MCF 10A (cell line): Measurements from ENCODE around the gene GRM7. TPM values are rescaled to one million over a fixed set of nuclear protein-coding genes. Genes with fewer than 3 reads are reported as not detected.
A peak's percentile ranks its signal among the peaks of the same experiment; 100 is the strongest.

ENCODE experiments used
- Bru-seq: library from RNA; stranded (reverse); fragments of 400-500 nt; gene quantifications from one replicate; lab custom pipeline; 2021; lab: Mats Ljungman, UMichigan
- BruChase-seq, 2 experiments: library from RNA; stranded (reverse); fragments of 400-500 nt; gene quantifications; one replicate each; lab custom pipeline; 2021; lab: Mats Ljungman, UMichigan
- BruUV-seq: library from RNA; stranded (reverse); fragments of 400-500 nt; replicated peaks from 2 replicates; lab custom pipeline; 2021; lab: Mats Ljungman, UMichigan
- CTCF ChIA-PET: fragments of 300-600 bp; sonication (Branson Sonifier 250); formaldehyde crosslinking; extraction: SDS; loops from one replicate; lab custom pipeline; 2021; ENCODE audit warnings: antibody characterized with exemption, inconsistent platforms; lab: Yijun Ruan, JAX
- POLR2A ChIA-PET: fragments of 300-600, 350-650 bp; sonication (Branson Sonifier 250); formaldehyde crosslinking; extraction: SDS; loops from one replicate; lab custom pipeline; 2020; ENCODE audit warnings: antibody characterized with exemption, inconsistent platforms; lab: Yijun Ruan, JAX
- DNase-seq: peaks from one replicate; pipeline ENCODE4 v3.0.0-alpha.2; 2018; ENCODE audit not compliant: unreplicated experiment
- H3K27ac Mint-ChIP-seq: one replicate; pipeline ENCODE4 v1.8.0; 2022; ENCODE audit warnings: mild to moderate bottlenecking, low read depth, mixed read lengths; ENCODE audit not compliant: unreplicated experiment
- H3K27me3 Mint-ChIP-seq: one replicate; pipeline ENCODE4 v1.8.0; 2022; ENCODE audit warnings: mixed read lengths; ENCODE audit not compliant: insufficient read depth, unreplicated experiment
- H3K36me3 Mint-ChIP-seq: one replicate; pipeline ENCODE4 v1.8.0; 2022; ENCODE audit warnings: mild to moderate bottlenecking, moderate library complexity, mixed read lengths; ENCODE audit not compliant: insufficient read depth, unreplicated experiment
- H3K4me1 Mint-ChIP-seq: one replicate; pipeline ENCODE4 v1.8.0; 2022; ENCODE audit warnings: mixed read lengths; ENCODE audit not compliant: insufficient read depth, unreplicated experiment
- H3K4me3 Mint-ChIP-seq: one replicate; pipeline ENCODE4 v1.8.0; 2022; ENCODE audit warnings: mild to moderate bottlenecking, moderate library complexity, mixed read lengths; ENCODE audit not compliant: unreplicated experiment
- H3K9me3 Mint-ChIP-seq: one replicate; pipeline ENCODE4 v1.8.0; 2022; ENCODE audit warnings: mixed read lengths; ENCODE audit not compliant: unreplicated experiment
- intact Hi-C: fragments of 100-400 bp; cut with micrococcal nuclease; formaldehyde crosslinking; loops from 2 replicates; pipeline ENCODE4 v1.14.1; 2022
- long read RNA-seq: library from polyadenylated mRNA; stranded (forward); transcript quantifications from one replicate; pipeline ENCODE4 v2.0.0, GENCODE V29; 2022
- total RNA-seq: library from RNA; stranded (reverse); gene quantifications from 2 replicates; pipeline ENCODE4 v1.2.3, GENCODE V29; 2022
- TF ChIP-seq, protein P1 (sequence below): fragments of 200-600 bp; IDR thresholded peaks from one replicate; pipeline ENCODE4 v1.8.0; 2022; ENCODE audit warnings: antibody characterized with exemption, mild to moderate bottlenecking; ENCODE audit not compliant: unreplicated experiment

GRM7 gene
- not detected in 2 replicates for total RNA-seq
- Bru-seq, nascent RNA: percentile 0 among the genes with signal in this experiment
- BruChase-seq, experiment 1, labeled RNA remaining after a 6-hour chase: percentile 0 among the genes with signal in this experiment
- BruChase-seq, experiment 2, labeled RNA remaining after a 2-hour chase: percentile 0 among the genes with signal in this experiment
- long read RNA-seq: 0 reads

DNA sequence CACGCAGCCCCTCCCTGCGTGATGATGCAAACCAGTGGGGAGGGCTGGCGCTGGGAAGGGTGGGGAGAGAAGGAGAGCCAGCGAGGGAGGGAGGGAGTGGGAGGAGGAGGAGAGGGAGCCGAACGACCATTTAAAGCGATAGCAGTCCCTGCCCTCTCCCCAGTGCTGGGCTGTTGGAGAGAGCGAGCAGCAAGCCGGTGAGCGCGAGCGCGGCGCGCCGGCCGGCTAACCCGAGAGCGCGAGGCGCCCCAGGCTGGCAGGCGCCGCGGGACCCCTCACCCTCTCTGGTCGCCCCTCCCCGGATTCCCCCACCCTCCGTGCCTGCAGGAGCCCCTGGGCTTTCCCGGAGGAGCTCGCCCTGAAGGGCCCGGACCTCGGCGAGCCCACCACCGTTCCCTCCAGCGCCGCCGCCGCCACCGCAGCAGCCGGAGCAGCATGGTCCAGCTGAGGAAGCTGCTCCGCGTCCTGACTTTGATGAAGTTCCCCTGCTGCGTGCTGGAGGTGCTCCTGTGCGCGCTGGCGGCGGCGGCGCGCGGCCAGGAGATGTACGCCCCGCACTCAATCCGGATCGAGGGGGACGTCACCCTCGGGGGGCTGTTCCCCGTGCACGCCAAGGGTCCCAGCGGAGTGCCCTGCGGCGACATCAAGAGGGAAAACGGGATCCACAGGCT lies at the start of gene GRM7:
Gene GRM7, plus strand, starts transcription at position 162 of the 671 bp plus-strand sequence.
- H3K36me3 Mint-ChIP-seq: no peaks in the 10 kb centered on the region
- intact Hi-C loops: no loop called here
- H3K27me3 Mint-ChIP-seq: peaks cover 36% of the 10 kb centered on the region
- BruUV-seq: no TSS peak
- no peak within 1 kb of the TSS for H3K4me3 Mint-ChIP-seq
- H3K9me3 Mint-ChIP-seq: no peaks in the 10 kb centered on the region
- peaks cover 18% of the 10 kb centered on the region for H3K4me1 Mint-ChIP-seq
- ChIA-PET POLR2A (no interaction called here), CTCF (interaction anchor here (0.6 to 0.7 kb wide), 2 partner anchors 14 to 1435 kb away, joined by 3 to 4 read pairs; no protein-coding TSS in a partner anchor)
- TF ChIP-seq, protein P1, sequence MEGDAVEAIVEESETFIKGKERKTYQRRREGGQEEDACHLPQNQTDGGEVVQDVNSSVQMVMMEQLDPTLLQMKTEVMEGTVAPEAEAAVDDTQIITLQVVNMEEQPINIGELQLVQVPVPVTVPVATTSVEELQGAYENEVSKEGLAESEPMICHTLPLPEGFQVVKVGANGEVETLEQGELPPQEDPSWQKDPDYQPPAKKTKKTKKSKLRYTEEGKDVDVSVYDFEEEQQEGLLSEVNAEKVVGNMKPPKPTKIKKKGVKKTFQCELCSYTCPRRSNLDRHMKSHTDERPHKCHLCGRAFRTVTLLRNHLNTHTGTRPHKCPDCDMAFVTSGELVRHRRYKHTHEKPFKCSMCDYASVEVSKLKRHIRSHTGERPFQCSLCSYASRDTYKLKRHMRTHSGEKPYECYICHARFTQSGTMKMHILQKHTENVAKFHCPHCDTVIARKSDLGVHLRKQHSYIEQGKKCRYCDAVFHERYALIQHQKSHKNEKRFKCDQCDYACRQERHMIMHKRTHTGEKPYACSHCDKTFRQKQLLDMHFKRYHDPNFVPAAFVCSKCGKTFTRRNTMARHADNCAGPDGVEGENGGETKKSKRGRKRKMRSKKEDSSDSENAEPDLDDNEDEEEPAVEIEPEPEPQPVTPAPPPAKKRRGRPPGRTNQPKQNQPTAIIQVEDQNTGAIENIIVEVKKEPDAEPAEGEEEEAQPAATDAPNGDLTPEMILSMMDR: no peak
- DNase-seq: no peak
- no peak within 1 kb of the TSS for H3K27ac Mint-ChIP-seq

DNA sequence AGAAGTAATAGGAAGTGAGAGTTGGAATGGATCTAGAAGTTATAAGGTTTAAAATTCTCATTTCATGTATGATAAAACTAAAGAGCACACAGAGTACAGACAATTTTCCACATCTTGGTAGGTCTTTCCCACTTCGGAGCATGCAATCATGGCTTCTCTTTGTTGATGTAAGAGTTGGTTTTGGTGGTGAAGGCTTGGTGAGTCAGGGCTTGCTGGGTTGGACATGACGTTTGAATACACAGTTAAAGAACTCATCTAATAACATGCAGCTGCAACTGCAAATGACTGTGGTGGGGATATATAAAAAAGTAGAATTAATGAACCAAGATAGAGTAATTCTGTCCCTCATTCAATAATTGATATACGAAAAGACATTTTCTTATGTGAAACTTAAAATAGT lies 39.5 kb upstream of the GRM7 start:
- no peaks in the 10 kb centered on the region for H3K27me3 Mint-ChIP-seq
- POLR2A ChIA-PET: no interaction called here
- H3K27ac Mint-ChIP-seq: no peak overlapping the region
- no peak for DNase-seq
- H3K36me3 Mint-ChIP-seq: no peaks in the 10 kb centered on the region
- no peaks in the 10 kb centered on the region for H3K4me1 Mint-ChIP-seq
- CTCF ChIA-PET: no interaction called here
- TF ChIP-seq, protein P1: no peak
- H3K9me3 Mint-ChIP-seq: no peaks in the 10 kb centered on the region
- H3K4me3 Mint-ChIP-seq: no peak overlapping the region
- intact Hi-C loops: no loop called here
- BruUV-seq: no TSS peak

DNA sequence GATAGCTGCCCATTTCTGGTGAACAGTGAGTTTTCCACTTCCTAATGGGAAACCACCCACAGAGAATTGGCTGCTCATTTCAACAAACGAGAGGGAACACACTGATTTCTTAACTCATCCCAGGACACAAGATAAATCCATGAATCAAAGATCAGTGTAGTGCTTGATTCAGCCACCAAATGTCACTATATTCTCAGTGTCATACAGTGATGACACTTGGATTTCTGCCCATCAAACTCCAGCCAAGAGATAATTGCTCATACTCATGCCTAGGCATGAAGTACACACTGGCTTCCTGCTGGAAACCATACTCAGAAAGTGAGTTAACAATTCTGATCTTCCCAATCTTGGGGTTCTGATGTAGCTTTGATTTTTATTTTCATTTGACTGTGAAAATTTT lies 35.4 kb upstream of the GRM7 start:
- DNase-seq: peak; percentile 5
- H3K4me1 Mint-ChIP-seq: no peaks in the 10 kb centered on the region

DNA sequence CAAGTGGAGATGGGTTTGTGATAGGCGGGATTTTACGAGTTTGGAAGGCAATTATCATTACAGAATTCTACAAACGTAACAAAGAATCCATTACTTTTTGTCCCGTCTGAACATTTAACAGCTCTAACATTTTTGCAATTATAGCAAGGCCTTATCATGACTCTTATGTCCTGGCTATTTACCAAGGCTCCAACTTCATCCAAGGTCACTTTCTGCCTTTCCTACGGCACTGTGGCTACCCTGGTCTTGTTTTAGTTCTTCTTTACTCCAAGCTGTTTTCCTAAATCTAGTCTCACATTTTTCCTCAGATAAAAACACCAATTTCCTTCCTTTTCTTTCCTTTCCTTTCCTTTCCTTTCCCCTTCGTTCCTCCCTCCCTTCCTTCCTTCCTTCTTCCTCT lies 33.5 kb upstream of the GRM7 start:
- ChIA-PET CTCF (no interaction called here), POLR2A (no interaction called here)
- DNase-seq: no peak
- BruUV-seq: no TSS peak
- Mint-ChIP-seq H3K4me1 (no peaks in the 10 kb centered on the region), H3K27me3 (no peaks in the 10 kb centered on the region), H3K4me3 (no peak overlapping the region), H3K27ac (no peak overlapping the region), H3K9me3 (peaks cover 8% of the 10 kb centered on the region), H3K36me3 (no peaks in the 10 kb centered on the region)
- intact Hi-C loops: no loop called here
- TF ChIP-seq, protein P1: no peak

More for the DNA sequence above, 35.4 kb upstream of the GRM7 start:
- BruUV-seq: no TSS peak
- POLR2A ChIA-PET: no interaction called here
- H3K27me3 Mint-ChIP-seq: no peaks in the 10 kb centered on the region
- H3K4me3 Mint-ChIP-seq: no peak overlapping the region
- TF ChIP-seq, protein P1: no peak
- intact Hi-C loops: no loop called here
- no peaks in the 10 kb centered on the region for H3K36me3 Mint-ChIP-seq
- no peak overlapping the region for H3K27ac Mint-ChIP-seq
- H3K9me3 Mint-ChIP-seq: peaks cover 8% of the 10 kb centered on the region
- CTCF ChIA-PET: interaction anchor here (1.6 kb wide), 1 partner anchor 13 kb away, joined by 4 read pairs; no protein-coding TSS in a partner anchor
